ENCODE measurements around the gene TMUB1.

Gene TMUB1

GRCh38 chr7:151056666-151057505 is 26.4 kb downstream of the TMUB1 start:
- H3K27ac ChIP-seq (ENCODE audit: low read depth, low read length): no peak overlapping the region
- H3K4ac ChIP-seq (ENCODE audit: low read depth, low read length): no peak overlapping the region
- H3K9me3 ChIP-seq (ENCODE audit: insufficient read depth, low read depth, low read length): no peaks in the 10 kb centered on the region
- H3K18ac ChIP-seq (ENCODE audit: low read length): peak overlapping the region; percentile 1
- peaks cover 1 to 5% of the 10 kb centered on the region in 2 experiments for H3K36me3 ChIP-seq (ENCODE audit: control insufficient read depth in 1 of 2, insufficient read depth in 2 of 2, low read length in 2 of 2)
- H4K8ac ChIP-seq (ENCODE audit: low read depth, low read length): peak overlapping the region; percentile 63
- H3K4me1 ChIP-seq (ENCODE audit: control insufficient read depth in 1 of 2, insufficient read depth in 2 of 2, low read length in 2 of 2): peaks cover 37 to 39% of the 10 kb centered on the region in 2 experiments
- H4K91ac ChIP-seq (ENCODE audit: low read depth, low read length): peak overlapping the region; percentile 70
- peak overlapping the region; percentile 63 for H3K4me3 ChIP-seq (ENCODE audit: low read depth, low read length)
- H3K4me2 ChIP-seq (ENCODE audit: low read length): peak overlapping the region; percentile 90
- WGBS (ENCODE audit: extremely low coverage, insufficient coverage, insufficient read length): no CpG with 5 or more reads among the region's 29 CpGs
- peak overlapping the region; percentile 5 for H3K14ac ChIP-seq (ENCODE audit: low read length)
- peak overlapping the region; percentile 27 for H2BK5ac ChIP-seq (ENCODE audit: low read depth, low read length, poor library complexity)
- peaks cover 33% of the 10 kb centered on the region for H3K79me1 ChIP-seq (ENCODE audit: low read length)
- peak overlapping the region; percentile 6 for H3K9ac ChIP-seq (ENCODE audit: low read length)
- no peak overlapping the region for H2BK12ac ChIP-seq (ENCODE audit: low read length)
- H2BK120ac ChIP-seq (ENCODE audit: insufficient read depth, low read length, poor library complexity): no peak overlapping the region
- no peak overlapping the region for H3K23ac ChIP-seq (ENCODE audit: low read length)
- peak overlapping the region; percentile 24 for H2AFZ ChIP-seq (ENCODE audit: insufficient read depth, low read length, poor library complexity)
- no peaks in the 10 kb centered on the region for H3K27me3 ChIP-seq (ENCODE audit: insufficient read depth, low read length)
- H2AK5ac ChIP-seq (ENCODE audit: low read length): no peak overlapping the region
- DNase-seq: peak; percentile 66 to 68
- H4K12ac ChIP-seq (ENCODE audit: low read depth, low read length): no peak overlapping the region
- H3K79me2 ChIP-seq (ENCODE audit: control insufficient read depth, insufficient read depth, low read length, poor library complexity): peaks cover 23% of the 10 kb centered on the region

GRCh38 chr7:151056283-151056665 is 27.0 kb downstream of the TMUB1 start:
- H3K4ac ChIP-seq (ENCODE audit: low read depth, low read length): no peak overlapping the region
- peaks cover 20% of the 10 kb centered on the region for H3K79me2 ChIP-seq (ENCODE audit: control insufficient read depth, insufficient read depth, low read length, poor library complexity)
- no peak overlapping the region for H3K14ac ChIP-seq (ENCODE audit: low read length)
- no peak overlapping the region for H3K18ac ChIP-seq (ENCODE audit: low read length)
- H3K79me1 ChIP-seq (ENCODE audit: low read length): peaks cover 31% of the 10 kb centered on the region
- no peaks in the 10 kb centered on the region for H3K9me3 ChIP-seq (ENCODE audit: insufficient read depth, low read depth, low read length)
- H3K4me1 ChIP-seq (ENCODE audit: control insufficient read depth in 1 of 2, insufficient read depth in 2 of 2, low read length in 2 of 2): peaks cover 31 to 33% of the 10 kb centered on the region in 2 experiments
- H3K36me3 ChIP-seq (ENCODE audit: control insufficient read depth in 1 of 2, insufficient read depth in 2 of 2, low read length in 2 of 2): peaks cover 0 to 4% of the 10 kb centered on the region in 2 experiments
- H4K8ac ChIP-seq (ENCODE audit: low read depth, low read length): peak overlapping the region; percentile 11
- H3K27me3 ChIP-seq (ENCODE audit: insufficient read depth, low read length): no peaks in the 10 kb centered on the region
- H2BK120ac ChIP-seq (ENCODE audit: insufficient read depth, low read length, poor library complexity): no peak overlapping the region
- no peak overlapping the region for H4K12ac ChIP-seq (ENCODE audit: low read depth, low read length)
- H3K9ac ChIP-seq (ENCODE audit: low read length): no peak overlapping the region
- no peak overlapping the region for H2BK5ac ChIP-seq (ENCODE audit: low read depth, low read length, poor library complexity)
- no peak overlapping the region for H2AFZ ChIP-seq (ENCODE audit: insufficient read depth, low read length, poor library complexity)
- no peak overlapping the region for H4K91ac ChIP-seq (ENCODE audit: low read depth, low read length)
- H2BK12ac ChIP-seq (ENCODE audit: low read length): no peak overlapping the region
- no peak overlapping the region for H3K4me3 ChIP-seq (ENCODE audit: low read depth, low read length)
- H3K4me2 ChIP-seq (ENCODE audit: low read length): no peak overlapping the region
- no peak for DNase-seq
- H2AK5ac ChIP-seq (ENCODE audit: low read length): no peak overlapping the region
- no peak overlapping the region for H3K23ac ChIP-seq (ENCODE audit: low read length)
- WGBS (ENCODE audit: extremely low coverage, insufficient coverage, insufficient read length): no CpG with 5 or more reads among the region's 6 CpGs
- H3K27ac ChIP-seq (ENCODE audit: low read depth, low read length): no peak overlapping the region

- Histone ChIP-seq H3K36me3 (ENCODE audit: control insufficient read depth in 1 of 2, insufficient read depth in 2 of 2, low read length in 2 of 2) (peaks cover 0 to 4% of the 10 kb centered on the region in 2 experiments), H3K18ac (ENCODE audit: low read length) (no peak overlapping the region), H2BK5ac (ENCODE audit: low read depth, low read length, poor library complexity) (no peak overlapping the region), H3K9me3 (ENCODE audit: insufficient read depth, low read depth, low read length) (peaks cover 3% of the 10 kb centered on the region), H4K91ac (ENCODE audit: low read depth, low read length) (no peak overlapping the region), H2AFZ (ENCODE audit: insufficient read depth, low read length, poor library complexity) (no peak overlapping the region), H3K4me3 (ENCODE audit: low read depth, low read length) (no peak overlapping the region), H4K12ac (ENCODE audit: low read depth, low read length) (no peak overlapping the region), H3K9ac (ENCODE audit: low read length) (no peak overlapping the region), H2AK5ac (ENCODE audit: low read length) (no peak overlapping the region), H3K4ac (ENCODE audit: low read depth, low read length) (no peak overlapping the region), H2BK120ac (ENCODE audit: insufficient read depth, low read length, poor library complexity) (no peak overlapping the region), H4K8ac (ENCODE audit: low read depth, low read length) (no peak overlapping the region), H3K14ac (ENCODE audit: low read length) (no peak overlapping the region), H2BK12ac (ENCODE audit: low read length) (no peak overlapping the region), H3K4me2 (ENCODE audit: low read length) (no peak overlapping the region), H3K4me1 (ENCODE audit: control insufficient read depth in 1 of 2, insufficient read depth in 2 of 2, low read length in 2 of 2) (peaks cover 20 to 23% of the 10 kb centered on the region in 2 experiments), H3K23ac (ENCODE audit: low read length) (no peak overlapping the region), H3K79me2 (ENCODE audit: control insufficient read depth, insufficient read depth, low read length, poor library complexity) (peaks cover 6% of the 10 kb centered on the region), H3K27ac (ENCODE audit: low read depth, low read length) (no peak overlapping the region), H3K27me3 (ENCODE audit: insufficient read depth, low read length) (peaks cover 8% of the 10 kb centered on the region), H3K79me1 (ENCODE audit: low read length) (peaks cover 13% of the 10 kb centered on the region)
- DNase-seq: no peak
- no CpG with 5 or more reads among the region's 8 CpGs for WGBS (ENCODE audit: extremely low coverage, insufficient coverage, insufficient read length)
Observed at GRCh38 chr7:151053751-151054150, 29.5 kb downstream of the TMUB1 start.

- peaks cover 6% of the 10 kb centered on the region for H3K9me3 ChIP-seq (ENCODE audit: insufficient read depth, low read depth, low read length)
- no peak overlapping the region for H3K14ac ChIP-seq (ENCODE audit: low read length)
- no peak overlapping the region for H2AK5ac ChIP-seq (ENCODE audit: low read length)
- H3K79me1 ChIP-seq (ENCODE audit: low read length): peaks cover 7% of the 10 kb centered on the region
- H3K18ac ChIP-seq (ENCODE audit: low read length): no peak overlapping the region
- no peak overlapping the region for H4K12ac ChIP-seq (ENCODE audit: low read depth, low read length)
- no peak overlapping the region for H2BK12ac ChIP-seq (ENCODE audit: low read length)
- no peak overlapping the region for H2BK5ac ChIP-seq (ENCODE audit: low read depth, low read length, poor library complexity)
- no peak overlapping the region for H2BK120ac ChIP-seq (ENCODE audit: insufficient read depth, low read length, poor library complexity)
- H3K4me2 ChIP-seq (ENCODE audit: low read length): no peak overlapping the region
- no peak overlapping the region for H3K27ac ChIP-seq (ENCODE audit: low read depth, low read length)
- H4K91ac ChIP-seq (ENCODE audit: low read depth, low read length): no peak overlapping the region
- no peak overlapping the region for H2AFZ ChIP-seq (ENCODE audit: insufficient read depth, low read length, poor library complexity)
- peaks cover 14 to 18% of the 10 kb centered on the region in 2 experiments for H3K4me1 ChIP-seq (ENCODE audit: control insufficient read depth in 1 of 2, insufficient read depth in 2 of 2, low read length in 2 of 2)
- H3K23ac ChIP-seq (ENCODE audit: low read length): no peak overlapping the region
- no CpG with 5 or more reads among the region's 4 CpGs for WGBS (ENCODE audit: extremely low coverage, insufficient coverage, insufficient read length)
- DNase-seq: no peak
- no peak overlapping the region for H3K4ac ChIP-seq (ENCODE audit: low read depth, low read length)
- peaks cover 0 to 4% of the 10 kb centered on the region in 2 experiments for H3K36me3 ChIP-seq (ENCODE audit: control insufficient read depth in 1 of 2, insufficient read depth in 2 of 2, low read length in 2 of 2)
- H3K79me2 ChIP-seq (ENCODE audit: control insufficient read depth, insufficient read depth, low read length, poor library complexity): peaks cover 2% of the 10 kb centered on the region
- H3K27me3 ChIP-seq (ENCODE audit: insufficient read depth, low read length): peaks cover 8% of the 10 kb centered on the region
- no peak overlapping the region for H3K9ac ChIP-seq (ENCODE audit: low read length)
- no peak overlapping the region for H4K8ac ChIP-seq (ENCODE audit: low read depth, low read length)
- no peak overlapping the region for H3K4me3 ChIP-seq (ENCODE audit: low read depth, low read length)
Observed at GRCh38 chr7:151053096-151053495, 30.2 kb downstream of the TMUB1 start.
